GM12801 (cell line): Measurements from ENCODE around the gene PDE4D.

Experiments
- TF ChIP-seq, protein P1 (sequence below): IDR thresholded peaks from one replicate; pipeline ENCODE4 v1.5.1; 2011; ENCODE audit warnings: control low read depth; ENCODE audit not compliant: insufficient read length; ENCODE audit errors: extremely low read depth

PDE4D gene

GRCh38 chr5:59864718-59865117, 28.8 kb downstream of the PDE4D start:
- TF ChIP-seq, protein P1, sequence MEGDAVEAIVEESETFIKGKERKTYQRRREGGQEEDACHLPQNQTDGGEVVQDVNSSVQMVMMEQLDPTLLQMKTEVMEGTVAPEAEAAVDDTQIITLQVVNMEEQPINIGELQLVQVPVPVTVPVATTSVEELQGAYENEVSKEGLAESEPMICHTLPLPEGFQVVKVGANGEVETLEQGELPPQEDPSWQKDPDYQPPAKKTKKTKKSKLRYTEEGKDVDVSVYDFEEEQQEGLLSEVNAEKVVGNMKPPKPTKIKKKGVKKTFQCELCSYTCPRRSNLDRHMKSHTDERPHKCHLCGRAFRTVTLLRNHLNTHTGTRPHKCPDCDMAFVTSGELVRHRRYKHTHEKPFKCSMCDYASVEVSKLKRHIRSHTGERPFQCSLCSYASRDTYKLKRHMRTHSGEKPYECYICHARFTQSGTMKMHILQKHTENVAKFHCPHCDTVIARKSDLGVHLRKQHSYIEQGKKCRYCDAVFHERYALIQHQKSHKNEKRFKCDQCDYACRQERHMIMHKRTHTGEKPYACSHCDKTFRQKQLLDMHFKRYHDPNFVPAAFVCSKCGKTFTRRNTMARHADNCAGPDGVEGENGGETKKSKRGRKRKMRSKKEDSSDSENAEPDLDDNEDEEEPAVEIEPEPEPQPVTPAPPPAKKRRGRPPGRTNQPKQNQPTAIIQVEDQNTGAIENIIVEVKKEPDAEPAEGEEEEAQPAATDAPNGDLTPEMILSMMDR, result no peak

DNA sequence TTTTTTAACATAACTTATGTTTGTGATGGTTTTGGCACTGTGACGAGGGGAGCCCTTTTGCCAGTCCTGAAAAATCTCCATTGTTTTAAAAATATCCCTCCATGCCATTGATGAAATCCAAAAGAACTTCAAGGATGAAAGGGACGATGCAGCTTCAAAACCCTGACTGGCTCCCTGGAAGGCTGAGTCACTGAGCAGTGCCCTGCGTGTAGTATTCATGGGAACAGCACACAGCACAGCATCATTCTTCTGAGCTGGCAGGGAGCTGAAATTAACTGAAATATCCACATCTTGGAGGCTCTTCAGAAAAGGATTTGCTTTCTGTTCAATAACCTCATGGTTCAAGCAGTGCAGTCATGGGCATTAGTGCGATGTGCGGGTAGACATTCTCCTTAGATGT, 29.7 kb downstream of the PDE4D start:
- TF ChIP-seq, protein P1, result no peak

DNA sequence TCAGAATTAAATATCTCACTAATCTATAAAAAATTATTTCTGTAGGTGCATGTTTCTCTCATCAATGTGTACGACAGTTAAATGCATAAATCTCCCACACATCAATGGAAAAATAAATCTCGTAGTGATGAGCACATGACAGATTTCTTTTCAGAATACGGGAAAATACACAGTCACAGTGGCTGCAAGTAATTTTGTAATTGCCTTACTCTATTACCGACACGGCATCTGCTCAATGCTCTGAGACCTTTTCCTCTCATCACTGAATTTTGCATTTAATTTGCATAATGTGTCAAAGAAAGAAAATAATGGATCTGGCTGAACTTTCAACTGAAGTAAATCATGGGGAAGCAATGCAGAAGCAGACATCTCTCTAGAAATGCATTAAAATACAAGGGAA, 37.2 kb downstream of the PDE4D start:
- TF ChIP-seq, protein P1, result no peak

DNA sequence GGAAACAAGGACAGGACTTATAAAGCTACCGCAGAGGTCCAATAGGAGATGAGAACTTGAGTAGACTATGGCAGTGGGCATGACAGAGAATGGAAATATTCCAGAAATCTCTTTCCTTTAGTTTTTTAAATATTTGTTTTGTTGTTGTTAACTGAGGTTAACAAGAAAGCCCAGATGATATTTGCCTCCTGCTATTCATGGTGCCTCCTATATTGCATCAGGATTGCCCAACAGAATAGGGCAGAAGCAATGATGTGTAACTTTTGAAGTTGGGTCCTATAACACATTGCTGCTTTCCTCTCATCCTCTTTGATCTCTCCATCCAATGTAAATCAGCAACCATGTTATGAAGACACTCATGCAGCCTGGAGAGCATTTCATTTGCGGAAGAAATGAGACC, 42.8 kb downstream of the PDE4D start:
- TF ChIP-seq, protein P1, result no peak

GRCh38 chr5:59847586-59847985, 45.9 kb downstream of the PDE4D start:
- TF ChIP-seq, protein P1, result no peak

- TF ChIP-seq, protein P1, result no peak
Observed at GRCh38 chr5:59845730-59846129, 47.8 kb downstream of the PDE4D start.

- TF ChIP-seq, protein P1, result no peak
Observed at GRCh38 chr5:59843511-59844213, 49.9 kb downstream of the PDE4D start.
